Ishikawa (cell line): ENCODE data around the gene MDFIC.

ENCODE experiments used
- YY1 ChIP-seq: IDR thresholded peaks from 2 replicates; pipeline ENCODE4 v1.6.1; 2012; ENCODE audit warnings: low read depth
- ZBTB7A ChIP-seq: IDR thresholded peaks from 2 replicates; pipeline ENCODE4 v1.6.1; 2012; ENCODE audit warnings: low read depth

DNA sequence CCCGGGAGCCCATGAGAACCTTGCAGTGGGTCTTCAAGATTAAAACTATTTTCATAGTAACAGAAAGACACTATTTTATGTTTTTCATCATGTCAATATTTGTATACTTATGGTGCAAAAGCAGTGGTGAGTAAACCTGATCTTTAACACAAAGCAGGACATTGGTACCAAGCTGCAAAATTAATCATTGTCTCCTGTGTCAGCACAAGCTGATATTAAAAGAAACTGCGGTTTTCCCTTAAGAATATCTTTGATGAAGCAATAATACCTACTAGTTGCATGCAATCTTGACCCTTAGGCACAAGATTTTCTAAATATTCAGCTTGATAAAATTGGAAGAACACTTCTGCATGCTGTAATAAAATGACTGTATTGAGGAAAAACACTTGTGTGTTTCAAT lies 121.7 kb downstream of the MDFIC start:
- TF ChIP-seq YY1 (no peak), ZBTB7A (no peak)
